ENCODE measurements around the gene CACNG4. TPM values are rescaled to one million over a fixed set of nuclear protein-coding genes. Genes with fewer than 3 reads are reported as not detected.

The CACNG4 gene
- total and polyA plus RNA-seq, 2 experiments from 2014 or later = 1.6 to 4.1 TPM

- TF ChIP-seq, protein P1, sequence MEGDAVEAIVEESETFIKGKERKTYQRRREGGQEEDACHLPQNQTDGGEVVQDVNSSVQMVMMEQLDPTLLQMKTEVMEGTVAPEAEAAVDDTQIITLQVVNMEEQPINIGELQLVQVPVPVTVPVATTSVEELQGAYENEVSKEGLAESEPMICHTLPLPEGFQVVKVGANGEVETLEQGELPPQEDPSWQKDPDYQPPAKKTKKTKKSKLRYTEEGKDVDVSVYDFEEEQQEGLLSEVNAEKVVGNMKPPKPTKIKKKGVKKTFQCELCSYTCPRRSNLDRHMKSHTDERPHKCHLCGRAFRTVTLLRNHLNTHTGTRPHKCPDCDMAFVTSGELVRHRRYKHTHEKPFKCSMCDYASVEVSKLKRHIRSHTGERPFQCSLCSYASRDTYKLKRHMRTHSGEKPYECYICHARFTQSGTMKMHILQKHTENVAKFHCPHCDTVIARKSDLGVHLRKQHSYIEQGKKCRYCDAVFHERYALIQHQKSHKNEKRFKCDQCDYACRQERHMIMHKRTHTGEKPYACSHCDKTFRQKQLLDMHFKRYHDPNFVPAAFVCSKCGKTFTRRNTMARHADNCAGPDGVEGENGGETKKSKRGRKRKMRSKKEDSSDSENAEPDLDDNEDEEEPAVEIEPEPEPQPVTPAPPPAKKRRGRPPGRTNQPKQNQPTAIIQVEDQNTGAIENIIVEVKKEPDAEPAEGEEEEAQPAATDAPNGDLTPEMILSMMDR (conservative IDR thresholded peaks at IDR 0.05; ENCODE audit: low read depth in 2 of 2) = no peak
- no peak for TF ChIP-seq POLR2AphosphoS5 (IDR thresholded peaks at IDR 0.05; ENCODE audit: low read depth)
- no peak for TF ChIP-seq STAT1 (IDR thresholded peaks at IDR 0.05; ENCODE audit: unreplicated experiment)
- TF ChIP-seq EZH2phosphoT487 (IDR thresholded peaks at IDR 0.05; ENCODE audit: unreplicated experiment) = no peak
- no peak for TF ChIP-seq JUNB (IDR thresholded peaks at IDR 0.05; ENCODE audit: unreplicated experiment)
- TF ChIP-seq ZNF331 (CRISPR knock-in tag; IDR thresholded peaks at IDR 0.05; ENCODE audit: low read depth) = no peak
These were observed 57.4 kb downstream of the CACNG4 start (continued) for GRCh38 chr17:67021743-67022450.

GRCh38 chr17:67022451-67022810 is 57.9 kb downstream of the CACNG4 start:
- Histone ChIP-seq H4K20me1 (replicated peaks; ENCODE audit: insufficient read depth) (no peaks in the 10 kb centered on the region), H3K36me3 (ENCODE audit: insufficient read depth) (no peaks in the 10 kb centered on the region), H3F3A (replicated peaks; ENCODE audit: low read depth) (no peaks in the 10 kb centered on the region), H3K4me1 (ENCODE audit: insufficient read depth) (no peaks in the 10 kb centered on the region), H3K9me2 (ENCODE audit: insufficient read depth) (no peaks in the 10 kb centered on the region), H2AFZ (no peak overlapping the region), H3K79me2 (replicated peaks; ENCODE audit: insufficient read depth) (no peaks in the 10 kb centered on the region), H3K4me2 (no peak overlapping the region), H3K4me3 (no peak overlapping the region), H3K27ac (ENCODE audit: low read depth) (no peak overlapping the region), H3K27me3 (ENCODE audit: insufficient read depth) (no peaks in the 10 kb centered on the region)
- Mint-ChIP-seq H3K36me3 (ENCODE audit: low read depth) (no peaks in the 10 kb centered on the region), H3K27me3 (ENCODE audit: insufficient read depth, low read depth, poor library complexity) (peaks cover 7% of the 10 kb centered on the region), H3K4me1 (peaks cover 9% of the 10 kb centered on the region), H3K27ac (no peak overlapping the region), H3K9me3 (no peaks in the 10 kb centered on the region), H3K4me3 (no peak overlapping the region)
- DNase-seq (ENCODE audit: low spot score) = no peak
- no peak for ATAC-seq
- TF ChIP-seq JUNB (IDR thresholded peaks at IDR 0.05; ENCODE audit: unreplicated experiment) (no peak), ZNF462 (CRISPR knock-in tag; IDR thresholded peaks at IDR 0.05) (no peak), POLR2AphosphoS5 (IDR thresholded peaks at IDR 0.05; ENCODE audit: low read depth) (no peak), STAT1 (IDR thresholded peaks at IDR 0.05; ENCODE audit: unreplicated experiment) (no peak), ZNF331 (CRISPR knock-in tag; IDR thresholded peaks at IDR 0.05; ENCODE audit: low read depth) (no peak), EZH2 (IDR thresholded peaks at IDR 0.05; ENCODE audit: low read depth, unreplicated experiment) (no peak), ZNF114 (CRISPR knock-in tag; IDR thresholded peaks at IDR 0.05) (no peak), CREB1 (CRISPR knock-in tag; IDR thresholded peaks at IDR 0.05; ENCODE audit: low read depth) (no peak), EZH2phosphoT487 (IDR thresholded peaks at IDR 0.05; ENCODE audit: unreplicated experiment) (no peak)
- TF ChIP-seq, protein P1 (conservative IDR thresholded peaks at IDR 0.05; ENCODE audit: low read depth in 2 of 2) = no peak
- TF ChIP-seq, protein P2, sequence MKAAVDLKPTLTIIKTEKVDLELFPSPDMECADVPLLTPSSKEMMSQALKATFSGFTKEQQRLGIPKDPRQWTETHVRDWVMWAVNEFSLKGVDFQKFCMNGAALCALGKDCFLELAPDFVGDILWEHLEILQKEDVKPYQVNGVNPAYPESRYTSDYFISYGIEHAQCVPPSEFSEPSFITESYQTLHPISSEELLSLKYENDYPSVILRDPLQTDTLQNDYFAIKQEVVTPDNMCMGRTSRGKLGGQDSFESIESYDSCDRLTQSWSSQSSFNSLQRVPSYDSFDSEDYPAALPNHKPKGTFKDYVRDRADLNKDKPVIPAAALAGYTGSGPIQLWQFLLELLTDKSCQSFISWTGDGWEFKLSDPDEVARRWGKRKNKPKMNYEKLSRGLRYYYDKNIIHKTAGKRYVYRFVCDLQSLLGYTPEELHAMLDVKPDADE (IDR thresholded peaks at IDR 0.05) = no peak

Data from GM23338 (cell line).